ENCODE data around the gene NKAIN4. TPM values are rescaled to one million over a fixed set of nuclear protein-coding genes. Genes with fewer than 3 reads are reported as not detected.

The NKAIN4 gene
- total RNA-seq, 1 donor from 2014 or later: 44.0 TPM

DNA sequence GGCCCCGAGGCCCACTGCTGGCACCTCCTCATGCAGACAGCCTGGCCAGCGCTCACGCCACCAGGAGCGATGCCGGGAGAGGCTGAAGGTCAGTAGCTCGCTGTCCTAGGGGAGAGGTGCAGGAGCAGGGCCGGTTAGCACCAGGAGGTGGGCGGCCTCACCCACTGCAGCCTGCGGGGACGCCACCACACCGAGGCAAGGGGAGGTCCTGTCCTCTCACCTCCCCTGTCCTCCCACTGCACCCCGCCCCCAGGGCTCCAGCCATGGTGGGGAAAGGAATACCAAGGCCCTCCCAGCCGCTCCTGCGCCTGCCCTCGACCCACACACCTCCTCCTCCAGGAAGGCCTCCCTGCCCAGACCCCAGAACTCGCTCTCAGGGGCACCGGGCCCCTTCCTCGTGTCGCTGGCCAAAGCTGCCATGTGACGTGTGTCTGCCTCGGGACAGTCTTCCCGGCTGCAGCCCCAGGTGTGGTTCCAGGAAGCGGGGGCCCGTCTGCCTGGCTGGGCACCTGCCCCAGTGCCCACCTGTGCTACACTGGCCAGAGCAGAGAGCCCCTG lies 6.5 kb downstream of the NKAIN4 start:
- Mint-ChIP-seq H3K4me1 (peaks cover 27% of the 10 kb centered on the region), H3K36me3 (ENCODE audit: low read depth) (no peaks in the 10 kb centered on the region), H3K27ac (ENCODE audit: unreplicated experiment) (no peak overlapping the region), H3K9me3 (no peaks in the 10 kb centered on the region), H3K4me3 (no peak overlapping the region), H3K27me3 (ENCODE audit: low read depth) (no peaks in the 10 kb centered on the region)
- DNase-seq (ENCODE audit: low read depth, low spot score): no peak
- TF ChIP-seq, protein P1, sequence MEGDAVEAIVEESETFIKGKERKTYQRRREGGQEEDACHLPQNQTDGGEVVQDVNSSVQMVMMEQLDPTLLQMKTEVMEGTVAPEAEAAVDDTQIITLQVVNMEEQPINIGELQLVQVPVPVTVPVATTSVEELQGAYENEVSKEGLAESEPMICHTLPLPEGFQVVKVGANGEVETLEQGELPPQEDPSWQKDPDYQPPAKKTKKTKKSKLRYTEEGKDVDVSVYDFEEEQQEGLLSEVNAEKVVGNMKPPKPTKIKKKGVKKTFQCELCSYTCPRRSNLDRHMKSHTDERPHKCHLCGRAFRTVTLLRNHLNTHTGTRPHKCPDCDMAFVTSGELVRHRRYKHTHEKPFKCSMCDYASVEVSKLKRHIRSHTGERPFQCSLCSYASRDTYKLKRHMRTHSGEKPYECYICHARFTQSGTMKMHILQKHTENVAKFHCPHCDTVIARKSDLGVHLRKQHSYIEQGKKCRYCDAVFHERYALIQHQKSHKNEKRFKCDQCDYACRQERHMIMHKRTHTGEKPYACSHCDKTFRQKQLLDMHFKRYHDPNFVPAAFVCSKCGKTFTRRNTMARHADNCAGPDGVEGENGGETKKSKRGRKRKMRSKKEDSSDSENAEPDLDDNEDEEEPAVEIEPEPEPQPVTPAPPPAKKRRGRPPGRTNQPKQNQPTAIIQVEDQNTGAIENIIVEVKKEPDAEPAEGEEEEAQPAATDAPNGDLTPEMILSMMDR (conservative IDR thresholded peaks at IDR 0.05): no peak

DNA sequence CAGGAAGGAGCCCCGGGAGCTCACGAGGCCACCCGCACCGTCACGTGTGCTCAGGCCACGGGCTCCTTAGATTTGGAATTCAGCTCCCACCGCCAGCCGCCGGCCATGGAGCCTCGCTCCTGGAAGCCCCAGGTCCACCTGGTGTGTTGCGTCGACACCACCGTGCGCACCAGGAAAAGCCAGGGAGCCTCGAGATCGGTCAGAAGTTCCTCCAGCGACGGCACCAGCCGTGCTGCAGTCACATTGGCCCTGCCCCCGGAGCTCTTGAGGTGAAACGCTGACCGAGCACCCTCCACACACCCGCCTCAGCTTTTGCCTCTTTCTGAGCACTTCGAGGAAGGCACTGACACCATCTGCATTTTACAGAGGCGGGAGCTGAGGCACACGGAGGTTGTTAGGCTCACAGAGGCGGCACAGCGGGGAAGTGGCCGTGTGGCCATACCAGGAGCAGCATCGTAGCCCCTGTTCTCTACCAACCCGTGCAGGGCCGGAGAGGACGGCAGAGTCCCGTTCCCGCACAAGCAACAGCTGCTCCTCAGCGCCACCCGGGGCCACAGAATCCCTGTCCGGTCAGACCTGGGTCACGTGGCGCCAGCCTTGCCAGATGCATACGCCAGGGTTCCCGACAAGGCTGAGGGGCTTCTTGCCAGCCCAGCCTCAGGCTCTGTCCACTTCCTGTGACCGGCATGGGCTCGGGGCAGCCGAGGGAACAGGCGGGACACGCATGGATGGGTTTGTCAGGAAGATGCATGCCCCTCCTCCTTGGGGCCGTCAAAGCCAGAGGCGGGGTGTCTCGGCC lies 7.6 kb downstream of the NKAIN4 start:
- Mint-ChIP-seq H3K27me3 (ENCODE audit: low read depth) (no peaks in the 10 kb centered on the region), H3K4me1 (peaks cover 25% of the 10 kb centered on the region), H3K4me3 (no peak overlapping the region), H3K9me3 (no peaks in the 10 kb centered on the region), H3K36me3 (ENCODE audit: low read depth) (no peaks in the 10 kb centered on the region), H3K27ac (ENCODE audit: unreplicated experiment) (no peak overlapping the region)
- no peak for DNase-seq (ENCODE audit: low read depth, low spot score)
- TF ChIP-seq, protein P1 (conservative IDR thresholded peaks at IDR 0.05): no peak

DNA sequence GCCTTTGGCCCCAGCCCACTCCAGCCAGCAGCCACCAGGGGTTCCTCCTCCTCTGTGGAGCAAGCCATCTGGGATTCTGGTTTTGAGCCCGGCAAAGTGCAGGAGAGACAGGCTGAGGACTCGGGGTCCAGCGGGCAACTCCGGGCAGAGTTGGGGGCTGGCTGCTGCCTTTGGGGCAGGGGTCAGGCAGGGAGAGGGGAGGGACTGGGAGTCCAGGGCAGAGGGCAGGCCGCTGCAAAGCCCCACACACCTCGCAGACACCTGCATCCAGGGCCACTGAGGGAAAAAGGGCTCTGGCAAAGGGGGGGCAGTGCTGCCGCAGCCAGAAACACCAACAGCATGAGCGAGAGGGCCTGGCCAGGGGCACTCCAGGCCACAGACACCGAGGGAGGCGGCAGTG lies 9.8 kb downstream of the NKAIN4 start:
- H3K27ac Mint-ChIP-seq (ENCODE audit: unreplicated experiment): no peak overlapping the region
- H3K36me3 Mint-ChIP-seq (ENCODE audit: low read depth): no peaks in the 10 kb centered on the region
- peaks cover 12% of the 10 kb centered on the region for H3K4me1 Mint-ChIP-seq
- H3K27me3 Mint-ChIP-seq (ENCODE audit: low read depth): no peaks in the 10 kb centered on the region
- TF ChIP-seq, protein P1 (conservative IDR thresholded peaks at IDR 0.05): no peak
- H3K9me3 Mint-ChIP-seq: no peaks in the 10 kb centered on the region
- no peak overlapping the region for H3K4me3 Mint-ChIP-seq
- no peak for DNase-seq (ENCODE audit: low read depth, low spot score)

DNA sequence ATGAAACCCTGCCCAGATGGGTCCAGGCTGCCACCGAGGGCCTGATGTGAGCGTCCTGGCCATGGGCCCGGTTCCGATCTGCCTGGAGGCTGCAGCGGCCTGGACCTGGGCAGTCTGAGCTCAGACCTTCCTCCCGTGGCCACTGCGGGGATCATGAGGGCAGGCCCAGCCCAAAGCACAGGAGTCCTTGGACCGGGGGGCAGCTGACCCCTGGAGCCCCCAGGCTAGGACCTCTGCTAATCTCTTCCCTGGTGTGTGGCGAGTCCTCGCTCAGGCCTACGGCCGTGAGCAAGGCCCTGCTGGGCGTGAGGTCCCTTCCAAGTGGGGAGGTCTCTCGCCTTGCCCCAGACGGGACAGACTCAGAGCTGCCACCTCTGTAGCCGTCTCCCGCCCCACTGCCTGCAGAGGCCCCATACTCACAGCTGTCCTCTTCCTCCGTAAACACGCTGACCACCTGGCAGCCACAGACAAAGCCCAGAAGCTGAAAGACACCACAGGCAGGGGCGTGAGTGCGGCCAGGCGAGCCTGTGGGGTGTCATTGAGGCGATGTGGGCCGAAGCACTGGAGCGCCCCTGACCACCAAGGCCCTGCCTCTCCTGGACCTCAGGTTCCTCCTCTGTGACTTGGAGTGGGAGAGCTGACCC lies 10.5 kb downstream of the NKAIN4 start:
- H3K27ac Mint-ChIP-seq (ENCODE audit: unreplicated experiment): no peak overlapping the region
- no peaks in the 10 kb centered on the region for H3K36me3 Mint-ChIP-seq (ENCODE audit: low read depth)
- TF ChIP-seq, protein P1 (conservative IDR thresholded peaks at IDR 0.05): no peak
- peaks cover 8% of the 10 kb centered on the region for H3K4me1 Mint-ChIP-seq
- no peaks in the 10 kb centered on the region for H3K27me3 Mint-ChIP-seq (ENCODE audit: low read depth)
- no peak for DNase-seq (ENCODE audit: low read depth, low spot score)
- H3K9me3 Mint-ChIP-seq: no peaks in the 10 kb centered on the region
- peak overlapping the region; percentile 31 for H3K4me3 Mint-ChIP-seq

DNA sequence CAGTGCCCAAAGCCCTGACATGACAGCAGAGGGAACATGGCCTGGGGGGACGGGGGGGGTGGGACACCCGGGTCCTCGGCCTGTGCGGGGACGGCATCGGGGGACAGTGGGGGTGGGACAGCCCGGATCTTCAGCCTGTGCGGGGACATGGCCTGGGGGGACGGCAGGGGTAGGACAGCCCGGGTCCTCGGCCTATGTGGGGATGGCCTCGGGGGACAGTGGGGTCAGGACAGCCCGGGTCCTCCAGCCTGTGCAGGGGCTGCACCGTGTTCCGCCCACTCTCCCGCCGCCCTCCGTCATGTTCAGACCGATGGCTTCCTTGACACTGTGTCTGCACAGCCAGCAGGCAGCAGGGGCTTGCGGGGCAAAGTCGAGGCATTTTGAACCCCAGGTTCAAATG lies 11.5 kb downstream of the NKAIN4 start:
- peaks cover 4% of the 10 kb centered on the region for H3K4me1 Mint-ChIP-seq
- H3K9me3 Mint-ChIP-seq: no peaks in the 10 kb centered on the region
- no peaks in the 10 kb centered on the region for H3K36me3 Mint-ChIP-seq (ENCODE audit: low read depth)
- H3K4me3 Mint-ChIP-seq: no peak overlapping the region
- DNase-seq (ENCODE audit: low read depth, low spot score): no peak
- H3K27ac Mint-ChIP-seq (ENCODE audit: unreplicated experiment): no peak overlapping the region
- no peaks in the 10 kb centered on the region for H3K27me3 Mint-ChIP-seq (ENCODE audit: low read depth)
- TF ChIP-seq, protein P1 (conservative IDR thresholded peaks at IDR 0.05): no peak

All from neural crest cell (in vitro differentiated cells).